ENCODE data around the gene WIPF2. TPM values are rescaled to one million over a fixed set of nuclear protein-coding genes. Genes with fewer than 3 reads are reported as not detected.

Gene WIPF2
- total and polyA plus RNA-seq, 2 donors (not counting 1 experiment from before 2014, with no cell fraction given) = 7.7 to 48.4 TPM

- TF ChIP-seq, protein P1, sequence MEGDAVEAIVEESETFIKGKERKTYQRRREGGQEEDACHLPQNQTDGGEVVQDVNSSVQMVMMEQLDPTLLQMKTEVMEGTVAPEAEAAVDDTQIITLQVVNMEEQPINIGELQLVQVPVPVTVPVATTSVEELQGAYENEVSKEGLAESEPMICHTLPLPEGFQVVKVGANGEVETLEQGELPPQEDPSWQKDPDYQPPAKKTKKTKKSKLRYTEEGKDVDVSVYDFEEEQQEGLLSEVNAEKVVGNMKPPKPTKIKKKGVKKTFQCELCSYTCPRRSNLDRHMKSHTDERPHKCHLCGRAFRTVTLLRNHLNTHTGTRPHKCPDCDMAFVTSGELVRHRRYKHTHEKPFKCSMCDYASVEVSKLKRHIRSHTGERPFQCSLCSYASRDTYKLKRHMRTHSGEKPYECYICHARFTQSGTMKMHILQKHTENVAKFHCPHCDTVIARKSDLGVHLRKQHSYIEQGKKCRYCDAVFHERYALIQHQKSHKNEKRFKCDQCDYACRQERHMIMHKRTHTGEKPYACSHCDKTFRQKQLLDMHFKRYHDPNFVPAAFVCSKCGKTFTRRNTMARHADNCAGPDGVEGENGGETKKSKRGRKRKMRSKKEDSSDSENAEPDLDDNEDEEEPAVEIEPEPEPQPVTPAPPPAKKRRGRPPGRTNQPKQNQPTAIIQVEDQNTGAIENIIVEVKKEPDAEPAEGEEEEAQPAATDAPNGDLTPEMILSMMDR (IDR thresholded peaks at IDR 0.05) = no peak
- no peak for TF ChIP-seq EZH2 (IDR thresholded peaks at IDR 0.05; ENCODE audit: borderline replicate concordance, insufficient read depth, low read depth, low read length, poor library complexity, severe bottlenecking)
- peaks cover 64 to 85% of the 10 kb centered on the region in 2 donors for H3K4me1 ChIP-seq (ENCODE audit: control insufficient read depth in 2 of 2, insufficient read depth in 2 of 2, low read length in 2 of 2)
These were observed 99.8 kb downstream of the WIPF2 start for GRCh38 chr17:40318830-40319391.

More at GRCh38 chr17:40318830-40319391, 99.8 kb downstream of the WIPF2 start:
- Histone ChIP-seq H3K9me3 (ENCODE audit: control extremely low read depth in 1 of 3, control insufficient read depth in 2 of 3, insufficient read depth in 1 of 3, low read length in 2 of 3) (no peaks in the 10 kb centered on the region), H3K27me3 (replicated peaks in 1 of 4; ENCODE audit: control extremely low read depth in 1 of 4, control insufficient read depth in 3 of 4, insufficient read depth in 4 of 4, low read length in 3 of 4) (no peaks in the 10 kb centered on the region), H3K4me2 (replicated peaks; ENCODE audit: low read depth, low read length, poor library complexity, severe bottlenecking) (peak overlapping the region; percentile 98), H3K27ac (ENCODE audit: low read length in 2 of 2) (peak overlapping the region; percentile 95 to 96), H3K36me3 (replicated peaks in 1 of 2; ENCODE audit: control extremely low read depth in 1 of 2, control insufficient read depth in 1 of 2, extremely low read depth in 1 of 2, insufficient read depth in 2 of 2, low read length in 1 of 2) (no peaks in the 10 kb centered on the region), H4K20me1 (ENCODE audit: control insufficient read depth, insufficient read depth, low read length, poor library complexity, severe bottlenecking) (peaks cover 8% of the 10 kb centered on the region), H3K9ac (ENCODE audit: low read length) (peak overlapping the region; percentile 92), H3K79me2 (ENCODE audit: control insufficient read depth, insufficient read depth, low read length) (peaks cover 73% of the 10 kb centered on the region), H2AFZ (ENCODE audit: insufficient read depth, low read depth, low read length, poor library complexity, severe bottlenecking) (peak overlapping the region; percentile 63), H3K4me3 (ENCODE audit: control extremely low read depth in 1 of 5, extremely low read depth in 1 of 5, insufficient read depth in 1 of 5, low read depth in 2 of 5, low read length in 4 of 5) (peak overlapping the region; percentile 82 to 100 (median 93))
- H3K4me1 Mint-ChIP-seq = peaks cover 80% of the 10 kb centered on the region
- no peaks in the 10 kb centered on the region for H3K27me3 Mint-ChIP-seq
- H3K27ac Mint-ChIP-seq = peak overlapping the region; percentile 100
- ChIA-PET POLR2A (interaction anchor here (0.6 to 1.7 kb wide), 7 partner anchors 9 to 229 kb away, joined by 3 to 6 read pairs (median 4); partner anchors contain the start of gene RARA), CTCF (interaction anchor here (0.7 to 9.8 kb wide), 11 partner anchors 9 to 296 kb away, joined by 3 to 119 read pairs (median 4); partner anchors contain the start of gene RARA)
- H3K4me3 Mint-ChIP-seq = peak overlapping the region; percentile 97
- no peaks in the 10 kb centered on the region for H3K9me3 Mint-ChIP-seq (ENCODE audit: insufficient read depth)
- no peak for ATAC-seq (ENCODE audit: low read depth)
- WGBS (ENCODE audit: insufficient coverage) = 15% methylated on average over 13 of the region's 13 CpGs
- no peak for DNase-seq
- intact Hi-C loops (cut with micrococcal nuclease) = loop anchor here (1.0 kb wide), 5 partner anchors 7 to 31 kb away; partner anchors contain the start of gene RARA
